HS-5 (cell line): ENCODE results near the gene MIPEP.
"Not testable (repeated sequence)": the region's sequence is repeated elsewhere in the genome, so short reads cannot be mapped to it uniquely, and the experiment has no call there.

Source experiments
- DNase-seq: peaks from one replicate; pipeline ENCODE4 v3.0.0-alpha.2; 2012; ENCODE audit warnings: low read depth

The MIPEP gene

DNA sequence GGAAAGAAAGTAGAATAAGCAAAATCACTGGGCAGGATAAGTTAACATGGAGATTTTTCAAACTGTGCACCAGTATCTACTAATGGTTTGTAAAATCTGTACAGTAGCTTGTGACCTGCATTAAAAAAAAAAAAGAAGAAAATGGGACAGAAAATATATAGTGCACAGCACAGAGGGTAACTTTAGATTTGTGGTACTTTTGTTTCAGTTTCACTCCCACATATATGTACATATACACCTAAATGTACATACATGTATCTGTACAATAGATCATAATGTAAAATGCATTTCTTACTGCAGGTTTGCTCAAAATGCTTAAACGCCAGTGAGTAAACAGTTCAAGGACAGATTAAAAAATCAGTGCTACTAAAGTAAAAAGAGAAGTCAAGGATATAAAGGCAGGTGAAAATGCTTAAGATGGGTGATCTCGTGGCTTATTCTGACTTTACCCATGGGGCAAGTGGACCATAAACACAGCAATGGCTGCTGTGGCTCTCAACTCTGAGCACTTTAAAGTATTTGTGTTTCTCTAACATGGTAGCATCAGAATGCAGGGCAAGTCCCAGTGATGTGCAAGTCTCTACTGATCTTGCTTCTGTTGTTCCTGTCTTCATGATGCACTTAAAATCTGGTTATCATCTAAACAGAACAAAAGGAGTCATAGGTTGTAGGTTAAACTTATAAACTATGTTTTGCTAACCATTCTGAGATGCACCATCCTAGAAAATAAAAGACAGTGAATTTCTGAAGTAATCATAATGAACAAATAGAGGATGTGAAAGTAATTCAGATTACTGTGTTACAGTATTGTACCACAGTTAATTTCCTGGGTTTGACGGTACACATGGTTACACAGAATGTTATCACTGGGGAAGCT lies 112.3 kb downstream of the MIPEP start:
- no peak for DNase-seq

DNA sequence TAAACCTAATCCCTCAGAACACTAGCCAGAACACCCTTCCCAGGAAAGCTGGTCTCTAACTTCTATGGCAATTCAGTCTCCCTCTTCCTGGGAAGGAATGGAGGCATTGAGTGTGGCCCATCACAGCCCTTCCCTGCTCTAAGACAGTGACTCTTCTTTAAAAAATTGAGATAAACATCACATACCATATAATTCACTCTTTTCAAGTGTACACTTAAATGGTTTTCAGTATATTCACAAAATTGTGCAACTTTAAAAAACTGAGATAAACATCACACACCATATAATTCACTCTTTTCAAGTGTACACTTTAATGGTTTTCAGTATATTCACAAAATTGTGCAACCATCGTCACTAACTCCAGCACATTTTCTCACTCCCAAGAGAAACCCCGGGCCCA lies 116.5 kb downstream of the MIPEP start:
- no peak for DNase-seq

DNA sequence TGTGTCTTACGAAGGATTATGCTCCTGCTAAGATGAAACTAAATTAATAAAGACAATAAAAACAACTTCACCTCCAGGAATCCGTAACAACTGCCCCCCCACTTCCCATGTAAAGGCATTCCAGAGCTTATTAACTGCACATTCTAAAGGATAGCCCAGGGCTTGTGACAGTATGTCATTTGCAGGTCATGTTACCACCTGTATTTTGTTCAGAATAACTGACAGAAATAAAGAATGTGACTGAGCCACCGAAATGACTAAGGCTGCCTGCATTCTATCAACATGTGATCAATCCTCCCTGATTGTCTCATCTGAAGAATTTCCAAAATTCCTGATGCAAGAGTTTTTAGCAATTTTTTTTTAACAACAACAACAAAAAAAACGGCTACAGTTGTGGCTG lies 117.2 kb downstream of the MIPEP start:
- no peak for DNase-seq

- no peak for DNase-seq
Measured at GRCh38 chr13:23771552-23771951, 117.6 kb downstream of the MIPEP start.

DNA sequence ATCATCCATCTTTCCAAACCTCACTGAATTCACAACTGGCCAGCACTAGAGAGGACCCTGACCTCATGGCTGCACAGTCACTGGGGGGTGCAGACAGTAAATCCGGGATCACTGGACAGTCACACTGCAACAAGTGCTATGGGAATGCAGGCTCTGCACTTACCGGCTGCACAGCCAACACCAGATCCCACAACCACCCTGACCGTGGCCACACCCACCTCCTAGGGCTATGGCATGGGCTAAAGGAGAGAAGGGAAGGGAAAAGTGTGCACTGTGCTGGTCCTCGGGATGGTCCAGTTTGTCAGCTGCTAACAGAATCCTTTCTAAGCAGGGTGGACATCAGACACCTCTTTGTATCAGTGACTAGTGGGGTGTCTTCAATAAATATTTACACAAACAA lies 118.2 kb downstream of the MIPEP start:
- DNase-seq = no peak

DNA sequence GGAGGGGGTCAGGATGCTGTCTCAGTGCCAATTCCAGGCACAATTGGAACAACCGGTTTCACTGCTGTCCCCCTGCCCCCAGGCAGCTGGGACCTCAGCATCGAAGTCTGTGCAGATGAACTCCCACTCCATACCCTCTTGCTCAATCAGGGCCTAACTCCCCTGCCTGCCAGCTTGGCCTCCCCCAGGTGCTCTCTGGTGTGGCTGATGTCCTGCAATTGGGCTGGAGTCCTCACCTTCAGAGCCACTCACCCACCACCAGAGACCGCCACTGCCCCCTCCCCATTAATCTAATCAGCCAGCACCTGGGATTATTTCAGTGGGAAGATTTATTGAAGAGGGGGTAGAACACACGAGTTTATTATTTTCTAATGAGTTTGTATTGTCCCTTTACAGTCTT lies 118.8 kb downstream of the MIPEP start:
- no peak for DNase-seq

- DNase-seq = no peak
Measured at GRCh38 chr13:23769401-23769800, 119.8 kb downstream of the MIPEP start.

- DNase-seq = no peak
Measured at GRCh38 chr13:23767838-23768237, 121.4 kb downstream of the MIPEP start.

DNA sequence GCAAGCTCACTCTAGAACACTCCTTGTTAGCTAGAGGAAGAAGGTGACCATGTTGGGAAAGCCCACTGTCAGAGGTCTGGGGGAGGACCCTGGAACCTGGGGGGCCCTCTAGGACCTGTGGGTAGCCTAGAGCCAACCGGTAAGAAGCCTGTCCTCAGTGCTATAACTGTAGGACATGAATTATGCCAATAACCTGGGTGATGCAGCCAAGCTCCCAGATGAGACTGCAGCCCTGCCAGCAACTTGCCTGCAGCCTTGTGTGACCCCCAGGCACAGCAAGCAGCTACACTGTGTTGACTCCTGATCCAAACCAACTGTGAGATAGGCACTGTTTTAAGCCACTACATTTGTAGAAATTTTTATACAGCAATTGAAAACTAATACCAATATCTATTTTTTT lies 122.3 kb downstream of the MIPEP start:
- DNase-seq = no peak

DNA sequence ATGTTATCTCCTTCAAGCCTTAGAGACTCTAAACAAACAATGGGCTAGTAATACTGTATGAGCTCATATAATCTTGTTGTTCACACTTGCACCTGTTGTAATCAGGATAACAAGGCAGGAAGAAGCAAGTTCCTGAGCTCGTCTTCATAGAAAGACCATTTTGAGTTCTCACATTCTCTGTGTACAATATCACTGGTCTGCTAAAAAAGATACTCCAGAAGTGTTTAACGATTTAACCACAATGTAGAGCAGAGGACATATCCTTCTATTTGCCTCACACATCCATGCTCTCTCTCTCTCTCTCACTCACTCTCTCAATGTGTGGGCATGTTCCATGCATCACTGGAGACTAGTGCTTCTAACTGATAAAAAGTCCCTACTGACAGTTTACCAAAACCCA lies 122.9 kb downstream of the MIPEP start:
- no peak for DNase-seq

DNA sequence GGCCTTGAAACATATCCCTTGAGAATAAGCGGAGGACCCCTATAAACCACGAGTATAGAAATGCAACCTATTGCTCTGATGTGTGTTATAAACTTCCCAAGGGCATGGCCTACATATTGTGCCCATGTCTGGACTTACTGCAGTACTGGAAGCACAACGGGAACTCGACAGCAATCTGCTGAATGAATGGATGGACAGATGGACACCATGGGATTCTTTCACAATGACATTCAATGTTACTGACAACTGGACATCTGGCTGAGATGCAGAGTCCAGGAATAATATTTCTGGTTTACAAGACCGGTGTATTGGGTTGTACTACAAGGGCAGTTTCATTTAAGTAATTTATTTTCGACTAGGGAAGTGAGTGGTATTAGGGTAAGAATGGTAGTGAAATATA lies 123.7 kb downstream of the MIPEP start:
- no peak for DNase-seq

DNA sequence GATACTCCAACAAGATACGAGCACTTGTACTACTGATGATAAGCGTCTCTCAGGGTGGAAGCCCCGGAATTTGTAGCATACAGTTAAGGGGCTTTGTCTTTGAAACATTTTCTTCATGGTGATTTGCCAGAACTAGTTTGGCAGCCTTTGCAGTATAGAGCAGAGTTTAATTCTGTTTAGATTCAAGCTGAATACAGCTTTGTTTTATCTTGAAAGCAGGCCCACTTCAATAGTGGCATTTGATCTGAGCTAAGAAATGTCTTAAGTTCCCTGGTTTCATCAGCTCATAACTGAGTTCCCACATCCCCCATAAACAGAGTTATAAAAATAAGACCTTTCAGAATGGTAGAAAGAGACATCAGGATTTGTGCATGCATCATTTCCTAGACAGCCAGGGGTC lies 125.9 kb downstream of the MIPEP start:
- no peak for DNase-seq

DNA sequence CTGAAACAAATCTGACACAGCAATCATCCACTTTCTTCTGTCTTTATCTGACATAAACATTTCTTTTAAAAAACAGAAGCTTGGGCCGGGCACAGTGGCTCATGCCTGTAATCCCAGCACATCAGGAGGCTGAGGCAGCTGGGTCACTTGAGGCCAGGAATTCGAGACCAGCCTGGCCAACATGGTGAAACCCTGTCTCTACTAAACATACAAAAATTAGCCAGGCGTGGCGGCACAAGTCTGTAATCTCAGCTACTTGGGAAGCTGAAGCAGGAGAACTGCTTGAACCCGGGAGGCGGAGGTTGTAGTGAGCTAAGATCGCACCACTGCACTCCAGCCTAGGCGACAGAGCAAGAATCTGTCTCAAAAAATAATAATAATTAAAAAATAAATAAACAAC lies 127.4 kb downstream of the MIPEP start:
- not testable (repeated sequence) for DNase-seq

DNA sequence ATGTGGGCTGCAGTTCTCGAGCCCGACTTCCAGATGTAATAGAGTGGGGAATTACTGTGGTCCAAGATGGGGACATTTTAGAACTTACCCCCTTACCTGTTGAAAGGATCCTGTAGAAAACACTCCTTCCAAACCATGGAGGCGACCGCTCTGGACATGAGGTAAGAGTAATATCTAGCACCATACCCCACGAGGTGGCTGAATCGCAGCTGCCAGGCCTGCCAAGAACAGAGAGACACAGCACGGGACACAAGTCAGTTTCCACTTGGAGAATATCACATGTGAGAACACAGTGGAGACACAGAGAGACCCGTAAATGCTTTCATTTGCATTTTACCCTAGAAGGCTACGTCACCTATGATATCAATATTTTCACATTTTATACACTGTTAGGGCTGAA lies 129.2 kb downstream of the MIPEP start:
- no peak for DNase-seq

DNA sequence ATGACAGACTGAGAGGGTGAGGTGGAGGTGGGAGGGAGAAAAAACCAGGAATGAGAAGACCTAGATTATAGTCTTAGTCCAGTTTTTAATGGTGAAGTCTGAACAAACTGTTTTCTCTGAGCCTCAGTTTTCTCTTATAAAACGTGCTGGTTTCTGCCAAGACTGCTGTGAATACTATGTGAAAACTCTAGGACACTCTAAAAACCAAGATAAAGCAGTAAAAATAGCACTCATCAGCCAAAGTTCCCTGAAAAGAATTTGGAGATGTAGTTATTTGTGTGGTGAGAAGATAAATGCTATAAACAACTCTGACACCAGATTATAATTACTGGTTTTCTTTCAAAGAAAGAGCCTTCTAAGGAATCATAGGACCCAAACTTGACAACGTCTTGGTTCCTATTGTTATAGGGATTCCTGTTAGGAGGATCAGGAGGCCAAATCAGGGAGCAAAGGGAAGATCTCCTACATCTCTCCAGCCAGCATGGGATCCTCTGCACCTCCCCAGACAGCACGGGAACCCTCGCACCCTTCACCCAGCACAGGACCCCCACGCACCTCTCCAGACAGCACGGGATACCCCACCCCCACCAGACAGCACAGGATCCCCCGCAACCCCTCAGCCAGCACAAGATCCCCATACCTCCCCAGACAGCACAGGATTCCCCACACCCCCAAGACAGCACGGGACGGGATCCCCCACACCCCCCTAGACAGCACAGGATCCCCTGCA lies 130.2 kb downstream of the MIPEP start:
- no peak for DNase-seq

DNA sequence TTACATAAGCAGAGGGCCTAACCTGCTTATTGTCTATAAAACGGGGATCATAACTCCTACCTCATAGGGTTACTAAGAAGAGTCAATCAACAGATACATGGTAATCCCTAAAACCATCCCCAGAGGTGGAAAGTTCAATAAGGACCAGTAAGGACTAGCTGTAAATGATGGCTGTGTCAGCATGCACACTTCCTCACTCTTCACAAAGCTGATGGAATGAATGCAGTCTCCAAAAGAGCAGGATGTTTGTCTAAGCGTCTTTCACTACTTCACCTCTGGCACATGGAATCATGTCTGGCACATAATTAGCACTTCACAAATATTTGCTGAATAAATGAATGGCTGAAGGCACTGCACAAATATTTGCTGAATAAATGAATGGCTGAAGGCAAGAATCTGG lies 134.2 kb downstream of the MIPEP start:
- DNase-seq = no peak

DNA sequence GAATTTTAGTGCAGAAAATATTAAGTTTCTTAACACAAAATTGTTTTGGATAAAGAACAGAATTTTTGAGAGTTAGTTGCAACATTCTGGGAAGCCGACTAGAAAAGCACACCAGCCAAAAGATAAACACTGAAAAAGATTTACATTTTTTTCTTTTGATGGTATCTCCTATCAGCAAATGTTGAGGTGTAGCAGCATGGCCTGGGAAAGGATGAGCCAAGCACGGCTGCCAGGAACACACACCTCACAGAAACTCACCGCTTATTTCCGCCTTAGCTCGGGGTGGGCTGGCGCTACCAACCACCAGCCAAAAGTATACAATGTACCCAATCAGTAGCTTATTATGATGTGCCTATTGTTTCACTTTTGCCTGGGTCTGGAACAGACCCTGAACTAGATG lies 134.7 kb downstream of the MIPEP start:
- no peak for DNase-seq

- DNase-seq = no peak
Measured at GRCh38 chr13:23753458-23753857, 135.7 kb downstream of the MIPEP start.

DNA sequence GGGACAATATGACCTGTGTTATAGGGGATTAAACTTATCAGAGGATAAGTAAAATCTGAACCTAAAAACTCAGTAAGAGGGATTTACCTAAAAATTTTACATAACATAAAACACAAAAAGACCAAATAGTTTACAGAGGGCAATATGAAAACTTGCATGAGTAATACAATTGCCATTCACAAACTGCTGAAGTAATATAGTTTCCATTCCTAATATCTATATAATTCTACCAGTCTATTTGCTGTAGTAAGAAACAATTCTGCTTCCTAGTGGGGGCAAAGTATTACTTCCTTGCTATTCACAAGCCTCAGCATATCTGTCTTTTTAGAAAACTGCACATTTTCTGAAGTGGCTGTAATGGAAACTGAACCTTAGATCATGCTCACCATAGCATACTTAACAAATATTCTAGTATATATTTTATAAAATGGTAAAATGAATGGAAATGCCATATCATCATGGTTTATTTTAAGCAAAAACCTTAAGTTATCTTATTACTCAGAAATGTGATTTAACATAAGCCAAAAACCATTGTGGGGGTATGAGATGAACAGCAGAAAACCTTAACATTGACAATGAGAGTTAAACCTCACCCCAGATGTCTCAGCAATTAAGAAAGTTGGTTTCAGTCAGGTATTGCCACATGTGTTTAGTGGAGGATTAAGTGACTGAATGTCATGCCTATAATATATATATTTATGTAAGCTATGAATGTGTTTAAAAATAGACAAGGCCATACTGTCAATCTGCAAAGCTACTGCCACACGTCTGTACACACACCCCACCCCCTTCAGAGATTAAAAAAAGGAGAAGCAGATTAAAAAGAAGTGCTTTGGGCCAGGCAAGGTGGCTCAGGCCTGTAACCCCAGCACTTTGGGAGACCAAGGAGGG lies 136.8 kb downstream of the MIPEP start:
- DNase-seq = no peak

DNA sequence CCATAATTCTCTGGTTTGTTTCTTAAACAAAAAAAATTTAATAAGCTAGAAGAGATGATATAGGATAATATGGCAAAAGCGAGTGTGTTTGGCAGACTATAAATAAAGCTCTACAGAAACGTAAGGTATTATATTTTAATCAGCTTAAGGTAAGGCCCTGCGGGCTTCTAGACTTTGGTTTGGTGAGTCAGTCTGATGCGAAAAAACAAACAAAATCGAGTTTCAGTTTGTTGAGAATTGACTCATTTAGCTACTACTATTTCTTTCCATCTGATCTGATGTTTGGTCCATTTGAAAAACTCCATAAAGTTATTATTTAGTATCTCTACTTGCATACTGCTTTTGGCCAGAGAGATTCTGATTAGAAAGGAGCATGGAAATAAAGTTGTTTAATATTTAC lies 138.0 kb downstream of the MIPEP start:
- no peak for DNase-seq

DNA sequence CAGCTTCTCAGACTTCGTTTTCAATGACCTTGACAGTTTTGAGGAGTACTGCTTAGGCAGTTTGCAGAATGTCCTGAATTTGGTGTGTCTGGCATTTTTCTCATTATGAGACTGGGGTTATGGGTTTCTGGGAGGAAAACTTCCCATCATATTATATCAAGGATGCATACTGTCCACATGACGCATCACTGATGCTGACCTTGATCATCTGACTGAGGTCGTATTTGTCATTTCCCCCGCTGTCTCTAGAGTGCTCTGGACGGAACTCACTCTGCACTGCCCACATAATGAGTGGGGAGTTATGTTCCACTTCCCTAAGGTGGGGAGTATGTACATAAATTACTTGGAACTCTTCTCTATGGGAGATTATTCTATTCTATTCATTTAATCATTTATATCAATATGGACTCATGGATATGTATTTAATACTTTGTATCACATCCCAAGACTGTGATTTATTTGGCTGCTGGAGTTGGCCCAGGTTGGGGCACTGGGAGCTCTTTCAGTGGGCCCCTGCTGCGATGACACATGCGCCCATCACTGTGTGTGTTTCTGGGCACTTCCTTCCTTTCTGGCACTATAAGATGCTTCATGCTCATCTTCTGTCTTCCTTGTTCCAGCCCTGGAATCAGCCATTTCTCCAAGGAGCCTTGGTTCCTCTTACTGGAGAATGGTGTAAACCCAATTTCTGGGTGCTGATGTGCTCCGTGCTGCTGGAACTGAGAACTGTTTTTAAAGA lies 138.6 kb downstream of the MIPEP start:
- DNase-seq = no peak
